Upper lobe of right lung (tissue), 1 donor: ENCODE data around the gene CCR8. TPM values are rescaled to one million over a fixed set of nuclear protein-coding genes. Genes with fewer than 3 reads are reported as not detected.
A peak's percentile ranks its signal among the peaks of the same experiment; 100 is the strongest.

ENCODE experiments used
- ATAC-seq: fragments of 200-7000 bp; cut with Tn5 transposase; one replicate; pipeline ENCODE4 v1.9.1; 2020; ENCODE audit warnings: mild to moderate bottlenecking, moderate library complexity
- DNase-seq: peaks from one replicate; pipeline ENCODE4 v3.0.0-alpha.2; 2020
- H3K27ac ChIP-seq: fragments of 200-600 bp; one replicate; pipeline ENCODE4 v1.8.0; 2022
- H3K27me3 ChIP-seq: fragments of 200-600 bp; one replicate; pipeline ENCODE4 v1.8.0; 2022; ENCODE audit warnings: mild to moderate bottlenecking
- H3K36me3 ChIP-seq: fragments of 200-600 bp; one replicate; pipeline ENCODE4 v1.8.0; 2022
- H3K4me1 ChIP-seq: fragments of 200-600 bp; one replicate; pipeline ENCODE4 v1.8.0; 2022
- H3K4me3 ChIP-seq: fragments of 200-600 bp; one replicate; pipeline ENCODE4 v1.8.0; 2022; ENCODE audit warnings: mild to moderate bottlenecking
- H3K9me3 ChIP-seq: fragments of 200-600 bp; one replicate; pipeline ENCODE4 v1.8.0; 2022
- intact Hi-C: fragments of 100-400 bp; cut with DNase I; formaldehyde crosslinking; loops from one replicate; pipeline ENCODE4 v1.11.0; 2022
- long read RNA-seq: library from polyadenylated mRNA; unstranded; transcript quantifications from one replicate; pipeline ENCODE4 v2.0.0, GENCODE V29; 2021
- total RNA-seq: library from RNA; stranded (reverse); fragmentation: NEBNext Ultra II Directional; extraction: Animal tissue kit (Norgen Biotek cat#: 25700); gene quantifications from one replicate; pipeline ENCODE4 v1.2.1, GENCODE V29; 2021
- TF ChIP-seq, protein P1 (sequence below): fragments of 200-600 bp; IDR thresholded peaks from one replicate; pipeline ENCODE4 v1.8.0; 2022; ENCODE audit warnings: antibody characterized with exemption
- donor health status: DM: no; HTN: yes; CAD: no; lungs with severe emphysema.

CCR8 gene, protein sequence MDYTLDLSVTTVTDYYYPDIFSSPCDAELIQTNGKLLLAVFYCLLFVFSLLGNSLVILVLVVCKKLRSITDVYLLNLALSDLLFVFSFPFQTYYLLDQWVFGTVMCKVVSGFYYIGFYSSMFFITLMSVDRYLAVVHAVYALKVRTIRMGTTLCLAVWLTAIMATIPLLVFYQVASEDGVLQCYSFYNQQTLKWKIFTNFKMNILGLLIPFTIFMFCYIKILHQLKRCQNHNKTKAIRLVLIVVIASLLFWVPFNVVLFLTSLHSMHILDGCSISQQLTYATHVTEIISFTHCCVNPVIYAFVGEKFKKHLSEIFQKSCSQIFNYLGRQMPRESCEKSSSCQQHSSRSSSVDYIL
- not detected for total RNA-seq
- long read RNA-seq, result 0 reads

DNA sequence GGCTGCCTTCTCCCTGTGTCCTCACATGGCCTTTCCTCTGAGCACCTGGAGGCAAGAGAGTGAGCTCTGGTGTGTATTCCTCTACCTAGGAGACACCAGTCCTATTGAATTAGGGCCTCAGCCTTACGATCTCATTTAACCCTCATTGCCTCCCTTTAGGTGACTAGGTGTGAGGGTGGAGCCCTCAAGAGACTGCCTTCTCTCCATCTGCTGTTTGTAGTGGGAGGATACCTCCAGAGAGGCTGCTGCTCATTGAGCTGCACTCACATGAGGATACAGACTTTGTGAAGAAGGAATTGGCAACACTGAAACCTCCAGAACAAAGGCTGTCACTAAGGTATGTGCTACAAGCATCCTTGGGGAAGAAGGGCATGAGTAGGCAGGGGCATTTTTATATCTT, at the start of gene CCR8:
CCR8 (plus strand) TSS at position 217 of the 400 bp plus-strand sequence. CDS start 2,623 bp downstream, outside the sequence.
- H3K9me3 ChIP-seq, result no peaks in the 10 kb centered on the region
- TF ChIP-seq, protein P1, sequence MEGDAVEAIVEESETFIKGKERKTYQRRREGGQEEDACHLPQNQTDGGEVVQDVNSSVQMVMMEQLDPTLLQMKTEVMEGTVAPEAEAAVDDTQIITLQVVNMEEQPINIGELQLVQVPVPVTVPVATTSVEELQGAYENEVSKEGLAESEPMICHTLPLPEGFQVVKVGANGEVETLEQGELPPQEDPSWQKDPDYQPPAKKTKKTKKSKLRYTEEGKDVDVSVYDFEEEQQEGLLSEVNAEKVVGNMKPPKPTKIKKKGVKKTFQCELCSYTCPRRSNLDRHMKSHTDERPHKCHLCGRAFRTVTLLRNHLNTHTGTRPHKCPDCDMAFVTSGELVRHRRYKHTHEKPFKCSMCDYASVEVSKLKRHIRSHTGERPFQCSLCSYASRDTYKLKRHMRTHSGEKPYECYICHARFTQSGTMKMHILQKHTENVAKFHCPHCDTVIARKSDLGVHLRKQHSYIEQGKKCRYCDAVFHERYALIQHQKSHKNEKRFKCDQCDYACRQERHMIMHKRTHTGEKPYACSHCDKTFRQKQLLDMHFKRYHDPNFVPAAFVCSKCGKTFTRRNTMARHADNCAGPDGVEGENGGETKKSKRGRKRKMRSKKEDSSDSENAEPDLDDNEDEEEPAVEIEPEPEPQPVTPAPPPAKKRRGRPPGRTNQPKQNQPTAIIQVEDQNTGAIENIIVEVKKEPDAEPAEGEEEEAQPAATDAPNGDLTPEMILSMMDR, result no peak
- intact Hi-C loops, result no loop called here
- no peaks in the 10 kb centered on the region for H3K27me3 ChIP-seq
- ATAC-seq (no peak), DNase-seq (no peak)
- no peak within 1 kb of the TSS for H3K4me3 ChIP-seq
- no peak within 1 kb of the TSS for H3K27ac ChIP-seq
- H3K36me3 ChIP-seq, result no peaks in the 10 kb centered on the region
- H3K4me1 ChIP-seq, result no peaks in the 10 kb centered on the region

DNA sequence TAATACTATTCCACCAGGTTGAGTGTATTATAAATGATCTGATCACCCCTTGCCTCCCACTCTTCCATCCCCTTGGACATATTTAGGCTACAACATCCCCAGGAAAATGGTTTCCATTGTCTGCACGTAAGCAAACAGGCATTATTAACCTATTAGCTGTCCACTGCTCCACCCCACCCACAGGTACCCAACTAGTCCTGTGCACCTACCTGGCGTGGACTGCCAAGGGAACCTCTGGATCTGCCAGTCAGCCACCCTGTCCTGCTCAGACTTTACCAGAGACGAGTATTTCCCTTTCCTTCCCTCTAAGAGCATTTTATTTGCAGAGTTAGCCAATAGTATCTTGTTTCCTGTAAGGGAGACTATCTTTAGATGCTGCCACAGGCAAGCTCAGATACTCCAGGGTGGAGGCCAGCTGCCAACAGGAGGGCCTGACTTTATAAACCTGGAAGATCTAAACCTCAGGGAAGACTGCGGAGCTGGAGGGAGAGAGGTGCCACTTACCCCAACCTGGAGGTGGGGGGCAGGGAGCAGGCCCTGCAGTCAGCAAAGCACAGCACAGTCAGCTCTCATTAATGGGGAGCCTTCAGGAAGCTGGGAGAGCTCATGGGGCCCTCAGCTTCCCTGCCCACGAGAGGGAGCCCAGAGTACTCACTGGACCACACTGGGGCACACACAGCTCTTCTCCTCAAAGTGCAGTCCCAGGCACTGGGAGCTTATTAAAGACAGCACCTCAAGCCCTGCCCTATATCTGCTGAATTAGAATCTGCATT, 49.6 kb upstream of the CCR8 start, which contains the start of gene CX3CR1:
CX3CR1 (minus strand) TSS at position 292 of the 773 bp plus-strand sequence. CDS start 13,527 bp downstream, outside the sequence.
- DNase-seq (no peak), ATAC-seq (peak; percentile 56)
- Histone ChIP-seq H3K36me3 (no peaks in the 10 kb centered on the region), H3K27ac (no peak within 1 kb of the TSS), H3K9me3 (no peaks in the 10 kb centered on the region), H3K4me1 (no peaks in the 10 kb centered on the region), H3K4me3 (no peak within 1 kb of the TSS), H3K27me3 (peaks cover 4% of the 10 kb centered on the region)
- intact Hi-C loops, result loop anchor here (10.0 kb wide), 2 partner anchors 75 to 155 kb away; no protein-coding TSS in a partner anchor
- TF ChIP-seq, protein P1, result no peak

DNA sequence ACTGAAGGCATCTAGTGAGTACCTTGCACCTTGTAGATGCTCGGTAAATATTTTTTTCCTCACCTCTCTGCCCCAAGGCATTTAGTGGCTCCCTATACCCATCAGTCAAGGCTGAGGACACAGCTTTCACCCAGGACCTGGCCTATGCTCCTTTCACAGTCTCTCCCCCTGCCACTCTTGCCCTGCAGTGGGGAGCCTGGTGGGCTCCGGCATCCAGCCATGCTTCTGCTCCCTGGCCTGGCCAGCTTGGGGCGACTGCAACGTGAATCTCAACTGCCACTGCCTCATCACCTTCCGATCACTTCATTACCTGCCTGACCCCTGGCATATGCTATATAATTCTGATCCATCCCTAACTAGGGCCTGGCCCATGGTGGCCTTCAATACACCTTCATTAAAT, 48.9 kb upstream of the CCR8 start:
- intact Hi-C loops, result loop anchor here (10.0 kb wide), 2 partner anchors 76 to 156 kb away; no protein-coding TSS in a partner anchor
- DNase-seq (no peak), ATAC-seq (no peak)
- no peaks in the 10 kb centered on the region for H3K36me3 ChIP-seq
- H3K27ac ChIP-seq, result no peak overlapping the region
- no peaks in the 10 kb centered on the region for H3K4me1 ChIP-seq
- TF ChIP-seq, protein P1, result no peak
- H3K9me3 ChIP-seq, result no peaks in the 10 kb centered on the region
- no peak overlapping the region for H3K4me3 ChIP-seq
- peaks cover 4% of the 10 kb centered on the region for H3K27me3 ChIP-seq

DNA sequence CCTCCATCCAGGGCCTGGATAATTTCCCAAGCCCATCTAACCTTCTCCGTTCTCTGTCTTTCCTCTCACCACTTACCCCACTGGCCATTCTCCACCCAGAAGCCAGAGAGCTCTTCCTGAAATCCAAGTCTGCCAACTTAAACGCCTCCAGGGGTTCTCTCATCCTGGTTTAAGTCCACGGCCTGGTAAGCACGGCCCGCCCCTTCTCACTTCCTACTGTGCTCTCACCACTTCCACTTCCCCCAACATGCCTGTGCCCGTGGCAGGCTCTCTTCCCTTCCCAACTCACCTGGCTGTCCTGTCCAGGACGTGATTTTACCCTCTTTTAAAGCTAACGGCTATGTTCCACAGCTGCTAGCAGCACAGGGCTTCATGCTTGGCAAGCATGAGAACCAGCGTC, 48.0 kb upstream of the CCR8 start:
- TF ChIP-seq, protein P1, result no peak
- Histone ChIP-seq H3K27ac (no peak overlapping the region), H3K9me3 (no peaks in the 10 kb centered on the region), H3K4me1 (no peaks in the 10 kb centered on the region), H3K4me3 (no peak overlapping the region), H3K27me3 (peaks cover 4% of the 10 kb centered on the region), H3K36me3 (no peaks in the 10 kb centered on the region)
- peak; percentile 33 for ATAC-seq
- intact Hi-C loops, result loop anchor here (10.0 kb wide), 2 partner anchors 77 to 157 kb away; no protein-coding TSS in a partner anchor
- DNase-seq, result no peak

DNA sequence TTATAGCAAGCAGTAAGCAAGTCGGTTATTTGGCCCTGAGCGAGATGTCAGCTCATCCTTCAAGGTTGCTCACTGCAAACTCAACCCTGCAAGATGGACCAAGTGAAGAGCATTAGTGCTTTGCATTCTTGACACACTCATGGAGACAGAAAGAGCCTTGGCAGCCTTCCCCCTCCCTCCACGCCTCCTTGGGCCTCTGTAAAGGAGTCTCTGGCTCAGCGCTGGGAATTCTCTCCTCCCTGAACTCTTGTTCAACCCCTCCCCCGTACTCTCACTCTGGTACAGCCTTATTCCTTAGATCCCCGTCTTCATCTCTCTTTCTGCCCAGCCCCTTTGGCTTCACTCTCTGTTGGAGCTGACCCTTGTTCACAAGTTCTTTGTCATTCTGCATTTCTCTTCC, 47.5 kb upstream of the CCR8 start:
- TF ChIP-seq, protein P1, result no peak
- DNase-seq (no peak), ATAC-seq (no peak)
- H3K27ac ChIP-seq, result no peak overlapping the region
- no peak overlapping the region for H3K4me3 ChIP-seq
- H3K27me3 ChIP-seq, result peaks cover 4% of the 10 kb centered on the region
- intact Hi-C loops, result loop anchor here (10.0 kb wide), 2 partner anchors 77 to 157 kb away; no protein-coding TSS in a partner anchor
- no peaks in the 10 kb centered on the region for H3K9me3 ChIP-seq
- no peaks in the 10 kb centered on the region for H3K36me3 ChIP-seq
- H3K4me1 ChIP-seq, result no peaks in the 10 kb centered on the region
